GM19099 (cell line): ENCODE data around the gene LRRC3C.

Experiments
- POLR2A ChIP-seq: IDR thresholded peaks from 3 replicates; pipeline ENCODE4 v1.6.1; 2011; ENCODE audit warnings: low read depth; ENCODE audit not compliant: insufficient read length; ENCODE audit errors: extremely low read depth

LRRC3C gene

DNA sequence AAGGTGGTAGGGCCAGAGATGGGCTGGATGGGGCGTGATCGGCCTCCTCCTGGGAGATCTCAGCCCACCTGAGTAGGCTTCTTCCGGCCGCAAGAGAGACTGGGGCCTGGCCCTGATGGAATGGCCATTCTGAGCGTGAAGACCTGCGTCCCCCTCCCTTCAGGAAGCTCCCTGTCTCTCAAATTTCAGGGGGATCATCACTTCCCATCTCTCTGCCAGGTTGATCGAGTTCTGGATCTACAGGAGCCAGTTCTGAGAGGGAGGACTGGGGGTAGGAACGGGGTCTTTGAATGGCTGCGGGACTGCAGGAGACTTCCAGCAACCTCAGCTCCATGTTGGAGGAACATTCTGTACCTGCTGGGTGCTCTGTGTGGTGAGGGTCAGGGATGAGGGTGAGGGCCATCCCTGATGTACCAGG lies 25.9 kb downstream of the LRRC3C start:
- no peak for TF ChIP-seq POLR2A

DNA sequence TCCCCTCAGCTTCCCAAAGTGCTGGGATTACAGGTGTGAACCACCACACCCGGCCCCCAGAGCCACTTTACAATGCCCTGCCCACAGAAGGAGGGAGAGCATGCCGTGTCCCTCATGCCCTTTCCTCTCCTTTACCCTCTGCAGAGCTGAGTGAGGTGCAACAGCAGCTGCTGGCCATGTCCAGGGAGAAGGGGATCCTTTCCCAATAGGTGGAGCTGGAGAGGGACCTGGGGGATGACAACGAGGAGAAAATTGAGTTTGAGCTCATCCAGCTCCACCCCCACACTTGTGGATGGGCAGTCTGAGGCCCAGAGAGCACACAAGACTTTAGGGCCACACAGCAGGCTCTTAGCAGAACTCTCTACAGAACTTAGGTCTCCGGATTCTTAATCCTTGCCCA lies 27.3 kb downstream of the LRRC3C start:
- no peak for TF ChIP-seq POLR2A

DNA sequence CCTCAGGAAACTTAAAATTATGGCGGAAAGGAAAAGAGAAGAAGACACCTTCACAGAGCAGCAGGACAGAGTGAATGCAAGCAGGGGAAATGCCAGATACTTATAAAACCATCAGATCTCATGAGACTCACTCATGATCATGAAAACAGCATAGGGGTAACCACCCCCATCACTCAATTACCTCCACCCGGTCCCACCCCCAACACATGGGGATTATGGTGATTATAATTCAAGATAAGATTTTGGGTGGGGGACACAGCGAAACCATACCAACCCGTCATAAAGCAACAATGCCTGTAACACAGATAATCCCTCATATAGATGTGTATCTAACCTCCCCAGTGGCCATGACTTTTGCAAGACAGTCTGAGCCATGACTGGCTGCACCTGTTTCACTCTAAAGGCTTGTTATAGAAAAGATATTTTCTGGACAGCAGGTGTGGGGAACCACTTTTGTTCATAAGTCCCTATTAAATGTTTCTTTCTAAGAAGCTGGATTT lies 28.2 kb downstream of the LRRC3C start:
- no peak for TF ChIP-seq POLR2A

GRCh38 chr17:39960524-39961041 lies 33.1 kb downstream of the LRRC3C start:
- no peak for TF ChIP-seq POLR2A

DNA sequence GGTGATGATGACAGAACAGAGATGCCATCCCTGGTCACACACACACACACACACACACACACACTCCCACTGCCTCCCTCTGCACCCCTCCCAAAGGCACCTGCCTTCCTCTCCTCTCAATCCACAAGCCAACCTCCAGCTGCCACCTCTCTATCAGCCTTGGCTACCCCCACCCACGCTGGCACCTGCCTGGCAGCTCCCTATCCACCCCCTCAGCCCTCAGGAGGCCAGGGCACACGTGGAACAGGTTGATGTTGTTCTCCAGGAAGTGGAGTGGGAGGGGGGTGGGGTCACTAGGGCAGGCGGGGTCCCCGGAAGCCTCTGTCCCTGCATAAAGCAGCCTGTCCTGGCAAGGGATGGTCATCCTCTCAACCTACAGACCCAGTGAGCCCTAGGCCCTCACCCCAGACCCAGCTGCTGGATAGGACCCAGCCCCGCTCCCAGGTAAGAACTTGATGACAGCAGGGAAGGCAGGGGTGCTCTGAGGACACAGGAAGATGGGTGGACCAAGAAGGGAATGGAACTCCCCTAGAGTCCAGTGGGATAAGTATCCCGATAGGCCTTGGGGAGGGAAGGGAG lies 35.2 kb downstream of the LRRC3C start, which contains the start of gene GSDMA:
GSDMA (plus strand) TSS at position 363 of the 579 bp plus-strand sequence. CDS start 2,684 bp downstream, outside the sequence.
- TF ChIP-seq POLR2A, result no peak

- no peak for TF ChIP-seq POLR2A
Measured at GRCh38 chr17:39963829-39964228, 36.3 kb downstream of the LRRC3C start.

GRCh38 chr17:39965017-39965699 lies 37.6 kb downstream of the LRRC3C start:
- no peak for TF ChIP-seq POLR2A

DNA sequence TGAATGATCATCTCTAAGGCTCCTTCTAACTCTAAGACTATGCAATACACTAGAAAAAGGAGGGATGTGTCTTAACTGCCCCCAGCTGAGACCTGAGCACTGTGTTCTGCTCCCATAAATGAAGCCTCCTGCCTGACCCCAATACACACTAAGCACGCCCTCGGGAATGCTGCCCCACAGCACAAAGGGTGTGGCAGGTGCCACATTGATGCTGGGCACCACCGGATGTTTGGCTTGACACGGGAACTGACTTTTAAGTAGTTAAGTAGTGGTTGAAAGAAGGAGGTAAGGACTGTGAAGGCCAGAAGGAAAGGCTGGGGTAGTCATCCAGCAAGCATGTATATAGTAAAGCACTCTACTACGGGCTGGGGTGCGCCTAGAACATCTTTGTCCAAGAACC lies 39.2 kb downstream of the LRRC3C start:
- no peak for TF ChIP-seq POLR2A

DNA sequence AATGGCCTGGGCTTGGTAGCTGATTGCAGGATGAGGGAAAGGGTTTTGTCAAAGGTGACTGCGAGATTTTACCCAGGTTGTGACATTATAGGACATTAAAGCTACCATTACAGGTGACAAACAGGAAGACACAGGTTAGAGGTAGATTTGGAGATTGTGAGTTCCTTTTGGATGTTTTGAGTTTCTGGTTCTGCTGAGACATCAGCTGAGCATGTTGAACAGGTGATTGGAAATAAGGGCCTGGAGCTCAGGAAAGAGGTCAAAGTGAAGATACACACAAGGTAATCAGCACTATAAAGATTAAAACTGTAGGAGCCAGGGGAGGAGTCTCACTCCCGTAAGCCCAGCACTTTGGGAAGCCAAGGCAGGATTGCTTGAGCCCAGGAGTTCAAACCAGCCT lies 41.2 kb downstream of the LRRC3C start:
- TF ChIP-seq POLR2A, result no peak

DNA sequence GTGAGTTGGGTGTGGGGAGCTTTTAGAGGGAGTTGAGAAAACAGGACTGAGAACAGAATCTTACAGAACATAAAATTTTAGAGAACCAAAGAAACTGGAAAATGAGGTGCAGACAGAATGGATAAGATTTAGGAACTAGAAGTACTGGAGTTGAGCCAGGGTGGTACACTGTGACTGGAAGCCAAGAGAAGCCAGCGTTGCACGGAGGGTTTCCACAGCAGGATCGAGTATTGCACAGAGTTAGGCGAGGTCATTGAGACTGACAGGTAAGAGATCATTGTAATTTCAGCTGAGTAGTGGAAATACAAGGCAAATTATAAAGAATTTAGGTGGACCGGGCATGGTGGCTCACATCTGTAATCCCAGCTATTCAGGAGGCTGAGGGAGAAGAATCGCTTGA lies 41.8 kb downstream of the LRRC3C start:
- no peak for TF ChIP-seq POLR2A

DNA sequence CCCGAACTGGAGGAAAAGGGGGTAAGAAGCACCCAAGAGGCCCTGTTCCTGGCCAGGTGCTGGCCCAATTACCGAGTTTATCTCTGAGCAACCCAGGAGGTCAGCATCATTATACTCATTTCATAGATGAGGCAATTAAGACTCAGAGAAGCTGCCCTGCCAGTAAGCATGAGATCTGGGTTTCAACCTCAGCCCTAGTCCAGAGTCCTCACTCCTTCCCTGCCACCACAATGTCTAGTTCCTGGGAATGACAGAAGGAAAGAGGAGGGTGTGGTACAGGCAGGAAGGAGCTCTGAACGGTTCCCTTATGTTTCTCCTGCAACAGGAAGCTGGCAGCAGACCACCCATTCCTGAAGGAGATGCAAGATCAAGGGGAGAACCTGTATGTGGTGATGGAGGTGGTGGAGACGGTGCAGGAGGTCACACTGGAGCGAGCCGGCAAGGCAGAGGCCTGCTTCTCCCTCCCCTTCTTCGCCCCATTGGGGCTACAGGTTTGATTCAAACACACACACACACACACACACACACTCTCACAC lies 42.7 kb downstream of the LRRC3C start:
- no peak for TF ChIP-seq POLR2A

GRCh38 chr17:39971076-39971603 lies 43.6 kb downstream of the LRRC3C start:
- TF ChIP-seq POLR2A, result no peak

- TF ChIP-seq POLR2A, result no peak
Measured at GRCh38 chr17:39972271-39972670, 44.7 kb downstream of the LRRC3C start.

DNA sequence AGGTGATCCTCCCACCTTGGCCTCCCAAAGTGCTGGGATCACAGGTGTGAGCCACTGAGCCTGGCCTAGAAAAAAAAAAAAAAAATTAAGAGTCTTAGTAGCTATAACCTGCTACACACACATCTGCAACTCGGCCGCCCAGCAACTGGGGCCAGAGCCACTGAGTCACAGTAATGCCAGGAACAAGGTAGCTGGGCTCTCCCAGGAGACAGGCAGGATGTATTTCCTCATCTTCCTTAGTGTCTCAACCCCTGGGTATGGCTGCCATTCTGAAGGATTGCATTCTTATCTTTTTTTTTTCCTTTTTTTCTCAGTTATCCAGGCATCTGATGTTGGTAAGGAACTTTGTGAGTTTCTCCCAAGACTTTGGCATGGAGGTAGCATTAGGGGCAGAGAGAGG lies 46.0 kb downstream of the LRRC3C start:
- TF ChIP-seq POLR2A, result no peak

- no peak for TF ChIP-seq POLR2A
Measured at GRCh38 chr17:39974433-39974832, 46.9 kb downstream of the LRRC3C start.

DNA sequence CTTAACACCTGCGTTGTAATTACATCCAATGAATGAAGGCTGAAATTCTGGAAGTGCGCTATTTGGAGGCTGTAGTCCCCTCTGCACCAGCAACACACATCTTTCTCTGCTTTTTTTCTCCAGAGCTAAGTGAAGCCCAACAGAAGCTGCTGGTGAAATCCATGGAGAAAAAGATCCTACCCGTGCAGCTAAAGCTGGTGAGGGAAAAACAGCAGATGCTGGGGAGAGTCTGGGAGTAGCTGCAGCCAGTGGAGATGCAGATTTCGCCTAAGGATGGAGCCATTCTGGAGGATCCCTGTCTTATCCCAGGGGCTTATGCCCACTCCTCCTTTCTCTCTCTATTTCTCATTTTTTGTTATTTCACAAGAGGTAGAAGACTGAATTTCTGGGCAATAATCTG lies 48.3 kb downstream of the LRRC3C start:
- TF ChIP-seq POLR2A, result no peak
